K562 (cell line): ENCODE results near the gene GBA2. TPM values are rescaled to one million over a fixed set of nuclear protein-coding genes. Genes with fewer than 3 reads are reported as not detected.

Experiments used
- ATAC-seq: fragments of 200-7000 bp; cut with Tn5 transposase; 3 replicates; pipeline ENCODE4 v1.9.1; 2020; ENCODE audit warnings: moderate library complexity
- BruUV-seq: library from RNA; stranded (reverse); fragments of 400-500 nt; replicated peaks from 2 replicates; lab custom pipeline; 2021; lab: Mats Ljungman, UMichigan
- CTCF ChIA-PET: fragments of 300-600 bp; formaldehyde crosslinking; extraction: SDS; loops from one replicate; lab custom pipeline; 2021; ENCODE audit warnings: low intra/inter-chr PET ratio; lab: Yijun Ruan, JAX
- POLR2A ChIA-PET: fragments of 300-600, 350-650 bp; sonication (Branson Sonifier 250); formaldehyde crosslinking; extraction: SDS; loops from one replicate; lab custom pipeline; 2021; ENCODE audit warnings: antibody characterized with exemption, inconsistent platforms; lab: Yijun Ruan, JAX
- DNase-seq, 4 experiments: peaks; one replicate each; pipeline versions ENCODE4 v3.0.0 to v3.0.0-alpha.2; 2011 to 2018; ENCODE audit warnings: low spot score in 3 of 4, mixed read lengths in 3 of 4; ENCODE audit errors: extremely low read depth in 1 of 4
- FAIRE-seq: peaks from 2 replicates; lab custom pipeline; 2011; peaks lifted over from hg19 to GRCh38; lab: Jason Lieb, UNC
- H2AFZ ChIP-seq: 2 replicates; pipeline ENCODE4 v1.6.0; 2011; ENCODE audit warnings: low read depth, low read length, control low read depth, inconsistent platforms
- H3K27ac ChIP-seq: fragments of 200-600 bp; 3 replicates; pipeline ENCODE4 v1.8.0; 2011; ENCODE audit warnings: low read depth, mild to moderate bottlenecking, control low read depth, inconsistent platforms, low read length, moderate library complexity, mixed read lengths; ENCODE audit errors: extremely low read depth
- H3K27me3 ChIP-seq, 2 experiments: fragments of 300-600 bp in 1 of 2; 2 replicates in 1 of 2; 3 replicates in 1 of 2; pipeline versions ENCODE4 v1.6.0 to v1.8.0; 2011; ENCODE audit warnings: inconsistent platforms in 2 of 2, low read length in 2 of 2, mild to moderate bottlenecking in 1 of 2, mixed read lengths in 1 of 2, moderate library complexity in 1 of 2; ENCODE audit not compliant: control insufficient read depth in 2 of 2, insufficient read depth in 2 of 2
- H3K36me3 ChIP-seq: fragments of 300-600 bp; 3 replicates; pipeline ENCODE4 v1.8.0; 2011; ENCODE audit warnings: mild to moderate bottlenecking, low read length, inconsistent platforms; ENCODE audit not compliant: control insufficient read depth, insufficient read depth
- H3K4me1 ChIP-seq, 2 experiments: fragments of 200-600 bp in 1 of 2; replicated peaks in 1 of 2; 2 replicates in 1 of 2; 3 replicates in 1 of 2; pipeline versions ENCODE4 v1.5.1 to v1.8.0; 2011; ENCODE audit warnings: inconsistent platforms in 2 of 2, low read length in 2 of 2, mild to moderate bottlenecking in 1 of 2, mixed read lengths in 1 of 2, moderate library complexity in 1 of 2; ENCODE audit not compliant: control insufficient read depth in 2 of 2, insufficient read depth in 2 of 2
- H3K4me2 ChIP-seq: 2 replicates; pipeline ENCODE4 v1.6.1; 2011; ENCODE audit warnings: low read length, control low read depth, inconsistent platforms, mixed read lengths; ENCODE audit not compliant: insufficient read depth
- H3K4me3 ChIP-seq: fragments of 200-600 bp; sonication (generic), shearing (Covaris generic); 2 replicates; pipeline ENCODE4 v1.5.1; 2016; ENCODE audit warnings: control low read depth, inconsistent platforms
- H3K79me2 ChIP-seq: fragments of 200-600 bp; 3 replicates; pipeline ENCODE4 v1.8.0; 2011; ENCODE audit warnings: low read length, inconsistent platforms; ENCODE audit not compliant: control insufficient read depth, insufficient read depth
- H3K9ac ChIP-seq, 2 experiments: 2 replicates each; pipeline versions ENCODE4 v1.6.0 to v1.6.1; 2011; ENCODE audit warnings: low read depth in 2 of 2, low read length in 2 of 2, control low read depth in 1 of 2, inconsistent platforms in 1 of 2, mild to moderate bottlenecking in 1 of 2, mixed read lengths in 1 of 2; ENCODE audit not compliant: insufficient read depth in 1 of 2
- H3K9me1 ChIP-seq: one replicate; pipeline ENCODE4 v1.6.0; 2011; ENCODE audit warnings: inconsistent platforms, mild to moderate bottlenecking, low read length, moderate library complexity; ENCODE audit not compliant: control insufficient read depth, insufficient read depth
- H3K9me3 ChIP-seq: replicated peaks from 2 replicates; pipeline ENCODE4 v1.5.1; 2011; ENCODE audit warnings: low read depth, low read length, inconsistent platforms; ENCODE audit not compliant: control insufficient read depth, insufficient read depth
- H4K20me1 ChIP-seq: replicated peaks from 2 replicates; pipeline ENCODE4 v1.6.1; 2011; ENCODE audit warnings: low read length, inconsistent platforms, mixed read lengths; ENCODE audit not compliant: control insufficient read depth, insufficient read depth
- C11orf30 ChIP-seq: fragments of 450-650 bp; IDR thresholded peaks from 2 replicates; pipeline ENCODE4 v1.6.1; 2016; ENCODE audit warnings: low read depth, mild to moderate bottlenecking
- DMBX1 ChIP-seq: fragments of 250-450 bp; sonication (Bioruptor Pico); IDR thresholded peaks from 2 replicates; pipeline ENCODE4 v1.8.0; 2022; ENCODE audit warnings: inconsistent platforms, mild to moderate bottlenecking, moderate library complexity, borderline replicate concordance
- NFE2 ChIP-seq: IDR thresholded peaks from 2 replicates; pipeline ENCODE4 v1.6.1; 2014; ENCODE audit warnings: antibody characterized with exemption, low read depth
- ZNF316 ChIP-seq: fragments of 450-650 bp; IDR thresholded peaks from 2 replicates; pipeline ENCODE4 v1.6.1; 2016
- ZNF384 ChIP-seq: IDR thresholded peaks from 2 replicates; pipeline ENCODE4 v1.6.1; 2012; ENCODE audit warnings: low read depth, low read length, improper control_type of control experiment
- WGBS: fragments of 100-300 bp; shearing (Covaris generic); methylation state at CpG from one replicate; pipeline ENCODE4 v1.1.6; 2016; ENCODE audit warnings: low coverage, mixed read lengths; ENCODE audit not compliant: insufficient coverage; ENCODE audit errors: missing lambda C conversion rate; 5-methylcytosine and 5-hydroxymethylcytosine counted together
- in situ Hi-C: fragments of 300-500 bp; cut with MboI; formaldehyde crosslinking; loops from 4 replicates; pipeline ENCODE4 v1.15.0; 2018; ENCODE audit warnings: inconsistent platforms, mixed read lengths
- intact Hi-C: fragments of 100-400 bp; cut with micrococcal nuclease; formaldehyde crosslinking; loops from 2 replicates; pipeline ENCODE4 v1.14.2; 2022
- polyA plus RNA-seq, 8 experiments: library from polyadenylated mRNA; depleted of rRNA in 4 of 8; stranded (reverse) in 5 of 8; unstranded in 3 of 8; fragments of >200 nt; fragmentation: Nextera tagmentation in 2 of 8; fragmentation: Illumina TruSeq in 1 of 8; extraction: Ambion mirVana in 2 of 8; extraction: Trizol in 1 of 8; gene quantifications; 2 replicates each; pipeline versions ENCODE4 v1.2.1 to v1.2.3, GENCODE V29; 2011 to 2014; ENCODE audit warnings: inconsistent platforms in 1 of 8, missing spikeins in 1 of 8
- total RNA-seq, 7 experiments: library from RNA; depleted of rRNA in 6 of 7; stranded (reverse); fragments of >200 nt in 6 of 7; fragmentation: Illumina TruSeq in 2 of 7; extraction: Trizol in 2 of 7; gene quantifications; 2 replicates each; pipeline versions ENCODE4 v1.2.1 to v1.2.3, GENCODE V29; 2011 to 2021; ENCODE audit warnings: low replicate concordance in 1 of 7
- TF ChIP-seq, protein P1 (sequence below): conservative IDR thresholded peaks from 2 replicates; pipeline ENCODE4 v1.6.1; 2011; ENCODE audit warnings: low read depth, mild to moderate bottlenecking, low read length; ENCODE audit not compliant: control insufficient read depth

Gene GBA2
- total and polyA plus RNA-seq, 9 of the 15 experiments (the other 6 are each of a cell fraction or from before 2014, with no cell fraction given) = 14.1 to 60.4 (median 32.1) TPM

DNA sequence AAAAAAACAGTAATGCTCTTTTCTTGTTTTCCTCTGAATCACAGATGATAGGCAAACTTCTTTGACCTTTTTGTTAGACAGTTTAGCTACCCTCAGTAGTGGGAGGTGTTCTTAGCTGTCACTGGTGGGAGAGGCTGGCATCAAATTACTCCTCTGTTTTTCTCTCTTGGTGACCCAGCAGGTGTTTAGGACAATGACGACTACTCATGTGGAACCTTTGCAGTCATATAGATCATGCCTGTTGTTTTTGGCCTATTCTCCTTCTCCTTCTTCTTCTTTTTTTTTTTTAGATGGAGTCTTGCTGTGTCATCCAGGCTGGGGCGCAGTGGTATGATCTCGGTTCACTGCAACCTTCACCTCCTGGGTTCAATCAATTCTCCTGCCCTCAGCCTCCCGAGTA lies 27.0 kb upstream of the GBA2 start:
- no peaks in the 10 kb centered on the region for H3K27me3 ChIP-seq
- in situ Hi-C loops (no loop called here), intact Hi-C loops (loop anchor here (5.0 kb wide), 1 partner anchor 39 kb away; no protein-coding TSS in a partner anchor)
- H3K9me3 ChIP-seq = no peaks in the 10 kb centered on the region
- no peaks in the 10 kb centered on the region for H3K9me1 ChIP-seq
- H3K4me3 ChIP-seq = no peak overlapping the region
- POLR2A ChIA-PET = interaction anchor here (0.9 kb wide), 1 partner anchor 9 kb away, joined by 3 read pairs; no protein-coding TSS in a partner anchor
- H3K79me2 ChIP-seq = peaks cover 3% of the 10 kb centered on the region; the same call in 2 of the 3 replicates
- no peak overlapping the region; the same call in 1 of the 2 replicates for H3K4me2 ChIP-seq
- no peak overlapping the region for H3K9ac ChIP-seq
- H2AFZ ChIP-seq = no peak overlapping the region
- BruUV-seq = no TSS peak
- H3K36me3 ChIP-seq = 0 out of 3 replicates have a peak, but pooled peaks cover 4% of the 10 kb centered on the region
- CTCF ChIA-PET = interaction anchor here (0.6 kb wide), 1 partner anchor 419 kb away, joined by 6 read pairs; no protein-coding TSS in a partner anchor
- FAIRE-seq (no peak), ATAC-seq (peak; percentile 51; the same call in 2 of the 3 replicates), DNase-seq (peak in 2 of 4 experiments; percentile 8 to 20)
- H4K20me1 ChIP-seq = no peaks in the 10 kb centered on the region
- peaks cover 6 to 21% of the 10 kb centered on the region in 2 experiments; a peak in 4 of 5 replicates for H3K4me1 ChIP-seq
- 38% methylated on average over 3 of the region's 4 CpGs for WGBS
- peak overlapping the region; percentile 73; the same call in 1 of the 3 replicates for H3K27ac ChIP-seq
- TF ChIP-seq NFE2 (peak; percentile 52; the same call in 1 of the 2 replicates), DMBX1 (no peak), ZNF384 (peak; percentile 32; the same call in 1 of the 2 replicates), ZNF316 (peak; percentile 13; the same call in 1 of the 2 replicates), C11orf30 (peak; percentile 40; the same call in 1 of the 2 replicates)
- TF ChIP-seq, protein P1, sequence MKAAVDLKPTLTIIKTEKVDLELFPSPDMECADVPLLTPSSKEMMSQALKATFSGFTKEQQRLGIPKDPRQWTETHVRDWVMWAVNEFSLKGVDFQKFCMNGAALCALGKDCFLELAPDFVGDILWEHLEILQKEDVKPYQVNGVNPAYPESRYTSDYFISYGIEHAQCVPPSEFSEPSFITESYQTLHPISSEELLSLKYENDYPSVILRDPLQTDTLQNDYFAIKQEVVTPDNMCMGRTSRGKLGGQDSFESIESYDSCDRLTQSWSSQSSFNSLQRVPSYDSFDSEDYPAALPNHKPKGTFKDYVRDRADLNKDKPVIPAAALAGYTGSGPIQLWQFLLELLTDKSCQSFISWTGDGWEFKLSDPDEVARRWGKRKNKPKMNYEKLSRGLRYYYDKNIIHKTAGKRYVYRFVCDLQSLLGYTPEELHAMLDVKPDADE = no peak
